Ovary (tissue), 10 donors: ENCODE data around the gene NDUFA13. TPM values are rescaled to one million over a fixed set of nuclear protein-coding genes. Genes with fewer than 3 reads are reported as not detected.
"Not testable (repeated sequence)": the region's sequence is repeated elsewhere in the genome, so short reads cannot be mapped to it uniquely, and the experiment has no call there.

Source experiments
- DNase-seq, 5 donors: peaks; one replicate each; pipeline ENCODE4 v3.0.0-alpha.2; 2019 to 2020
- H3K27ac ChIP-seq, 2 donors: fragments of 200-600 bp; one replicate each; pipeline versions ENCODE4 v1.5.1 to v1.8.0; 2019 to 2022
- H3K27me3 ChIP-seq: fragments of 200-600 bp; one replicate; pipeline ENCODE4 v1.8.0; 2022
- H3K36me3 ChIP-seq: fragments of 200-600 bp; sonication (generic); one replicate; pipeline ENCODE4 v1.5.1; 2019
- H3K4me1 ChIP-seq: one replicate; pipeline ENCODE4 v1.8.1; 2013; ENCODE audit warnings: mild to moderate bottlenecking, moderate library complexity; ENCODE audit not compliant: insufficient read depth
- H3K4me3 ChIP-seq: fragments of 200-600 bp; sonication (generic); one replicate; pipeline ENCODE4 v1.5.1; 2017
- H3K9me3 ChIP-seq, 2 donors: fragments of 200-600 bp in 1 of 2; sonication (generic) in 1 of 2; one replicate each; pipeline versions ENCODE4 v1.5.1 to v1.8.1; 2013 to 2019; ENCODE audit warnings: mild to moderate bottlenecking in 1 of 2, moderate library complexity in 1 of 2
- EP300 ChIP-seq: sonication (generic); formaldehyde crosslinking; IDR thresholded peaks from one replicate; pipeline ENCODE4 v1.6.1; 2017; ENCODE audit warnings: antibody characterized with exemption
- POLR2A ChIP-seq: fragments of 450-650 bp; IDR thresholded peaks from one replicate; pipeline ENCODE4 v1.6.1; 2017; ENCODE audit warnings: antibody characterized with exemption, mild to moderate bottlenecking, moderate library complexity
- WGBS, 3 donors: extraction: QIAGEN DNeasy Blood & Tissue Kit in 1 of 3; methylation state at CpG; one replicate each; pipeline versions ENCODE4 v1.1.5 to v1.1.7; 2013 to 2017; 5-methylcytosine and 5-hydroxymethylcytosine counted together
- intact Hi-C, 4 donors: fragments of 100-400 bp; cut with DNase I; formaldehyde crosslinking; loops; one replicate each; pipeline versions ENCODE4 v1.11.0 to v1.15.1; 2022 to 2023
- long read RNA-seq, 3 donors: library from polyadenylated mRNA in 2 of 3; unstranded in 2 of 3; transcript quantifications; one replicate each; pipeline ENCODE4 v2.0.0 and lab custom pipeline, GENCODE V29; 2021 to 2026
- polyA plus RNA-seq, 2 donors: library from polyadenylated mRNA; stranded (reverse); fragments of 200-250 nt in 1 of 2; fragments of 350-450 nt in 1 of 2; fragmentation: Illumina TruSeq in 1 of 2; extraction: RNeasy Lipid Tissue Mini Kit (QIAGEN cat#74804) in 1 of 2; gene quantifications; one replicate each; pipeline ENCODE4 v1.2.3, GENCODE V29; 2013 to 2014
- total RNA-seq, 7 donors: library from RNA; depleted of rRNA in 2 of 7; stranded (reverse); fragments of >200 nt in 2 of 7; fragmentation: NEBNext Ultra II Directional in 3 of 7; extraction: Animal tissue kit (Norgen Biotek cat#: 25700) in 3 of 7; gene quantifications; one replicate each; pipeline versions ENCODE4 v1.1.0 to v1.2.4, GENCODE V29; 2016 to 2023
- TF ChIP-seq, protein P1 (sequence below), 3 donors: fragments of 450-650 bp in 2 of 3; fragments of 200-600 bp in 1 of 3; IDR thresholded peaks; one replicate each; pipeline versions ENCODE4 v1.5.1 to v1.8.0; 2016 to 2022; ENCODE audit warnings: antibody characterized with exemption in 3 of 3, mild to moderate bottlenecking in 1 of 3
- donor health status: DM: no; HTN: no; CAD: no; lungs with moderate emphysema.
- donor health status: DM: no; HTN: no; CAD: no.
- donor health status: Bipolar disorder and iron deficiency.
- donor health status: DM: yes; HTN: yes; CAD: no.
- donor health status: DM: no; HTN: no; CAD: no.
- donor health status: DM: yes; HTN: yes; CAD: no.

The NDUFA13 gene
- total RNA-seq = 100 to 1,000 TPM in 6 of 7 donors, 10 to 100 TPM in 1; 46.5 to 291 (median 212) TPM
- polyA plus RNA-seq = 100 to 1,000 TPM in 1 of 2 donors, 10 to 100 TPM in 1; 33.5 to 202 TPM
- long read RNA-seq, donor 1, transcript NDUFA13-204 (5 exons, 991 nt) = major isoform, 21 of 27 reads
- long read RNA-seq, donor 1, partial matches to known transcripts = 4 of 27 reads
- long read RNA-seq, donor 1, other reads (novel, unspliced or antisense) = 1 of 27 reads
- long read RNA-seq, donor 2, transcript NDUFA13-204 (5 exons, 991 nt) = major isoform, 196 of 200 reads
- long read RNA-seq, donor 2, partial matches to known transcripts = 0 of 200 reads
- long read RNA-seq, donor 2, other reads (novel, unspliced or antisense) = 0 of 200 reads
- long read RNA-seq, donor 3, transcript NDUFA13-204 (5 exons, 991 nt) = major isoform, 138 of 148 reads
- long read RNA-seq, donor 3, partial matches to known transcripts = 10 of 148 reads
- long read RNA-seq, donor 3, other reads (novel, unspliced or antisense) = 0 of 148 reads

DNA sequence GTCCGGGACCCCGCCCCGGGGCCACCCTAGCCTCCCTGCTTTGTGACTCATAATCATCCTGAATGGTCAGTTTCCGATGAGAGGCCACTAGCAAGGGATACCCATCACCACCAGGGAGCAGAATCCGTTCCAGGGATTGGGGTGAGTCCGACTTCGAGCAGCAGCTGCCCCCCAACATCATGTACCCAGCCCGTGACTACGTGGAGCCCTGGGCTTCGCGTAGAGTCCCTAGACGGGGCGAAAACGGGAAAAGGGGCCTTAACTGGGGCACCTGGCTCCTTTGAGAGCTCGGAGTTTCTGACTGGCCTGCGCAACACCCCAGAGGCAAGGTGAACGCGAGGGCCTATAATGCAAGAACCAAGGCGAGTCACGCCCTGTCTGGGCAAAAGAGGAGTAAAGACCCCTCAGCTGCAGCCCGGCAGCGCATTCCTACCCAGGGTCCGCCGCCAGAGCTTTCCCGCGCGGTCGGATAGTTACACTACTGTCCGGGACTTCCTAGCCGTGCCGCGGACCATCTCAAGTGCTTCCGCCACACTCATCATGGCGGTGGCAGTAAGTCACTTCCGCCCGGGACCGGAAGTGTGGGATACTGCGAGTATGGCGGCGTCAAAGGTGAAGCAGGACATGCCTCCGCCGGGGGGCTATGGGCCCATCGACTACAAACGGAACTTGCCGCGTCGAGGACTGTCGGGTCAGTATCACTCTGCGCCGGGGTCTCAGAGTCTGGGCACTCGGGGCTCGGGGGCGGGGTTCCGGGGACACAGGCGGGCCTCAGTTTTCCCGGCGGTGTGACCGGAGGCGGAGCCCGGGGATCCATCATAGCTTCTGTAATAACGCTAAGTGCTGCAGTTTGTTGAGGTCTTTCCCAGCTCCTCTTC lies at the start of gene NDUFA13:
TSS of gene NDUFA13 (plus strand) at position 584 of the 878 bp plus-strand sequence. CDS start at position 598, 14 bp downstream.
- intact Hi-C loops = no loop called here
- H3K9me3 ChIP-seq = no peaks in the 10 kb centered on the region
- peak within 1 kb of the TSS in 1 of 2 donors; percentile 34 for H3K27ac ChIP-seq
- peak within 1 kb of the TSS; percentile 52 for H3K4me3 ChIP-seq
- H3K4me1 ChIP-seq = peaks cover 7% of the 10 kb centered on the region
- H3K27me3 ChIP-seq = no peaks in the 10 kb centered on the region
- no peaks in the 10 kb centered on the region for H3K36me3 ChIP-seq
- TF ChIP-seq EP300 (no peak), POLR2A (peak; percentile 70)
- TF ChIP-seq, protein P1, sequence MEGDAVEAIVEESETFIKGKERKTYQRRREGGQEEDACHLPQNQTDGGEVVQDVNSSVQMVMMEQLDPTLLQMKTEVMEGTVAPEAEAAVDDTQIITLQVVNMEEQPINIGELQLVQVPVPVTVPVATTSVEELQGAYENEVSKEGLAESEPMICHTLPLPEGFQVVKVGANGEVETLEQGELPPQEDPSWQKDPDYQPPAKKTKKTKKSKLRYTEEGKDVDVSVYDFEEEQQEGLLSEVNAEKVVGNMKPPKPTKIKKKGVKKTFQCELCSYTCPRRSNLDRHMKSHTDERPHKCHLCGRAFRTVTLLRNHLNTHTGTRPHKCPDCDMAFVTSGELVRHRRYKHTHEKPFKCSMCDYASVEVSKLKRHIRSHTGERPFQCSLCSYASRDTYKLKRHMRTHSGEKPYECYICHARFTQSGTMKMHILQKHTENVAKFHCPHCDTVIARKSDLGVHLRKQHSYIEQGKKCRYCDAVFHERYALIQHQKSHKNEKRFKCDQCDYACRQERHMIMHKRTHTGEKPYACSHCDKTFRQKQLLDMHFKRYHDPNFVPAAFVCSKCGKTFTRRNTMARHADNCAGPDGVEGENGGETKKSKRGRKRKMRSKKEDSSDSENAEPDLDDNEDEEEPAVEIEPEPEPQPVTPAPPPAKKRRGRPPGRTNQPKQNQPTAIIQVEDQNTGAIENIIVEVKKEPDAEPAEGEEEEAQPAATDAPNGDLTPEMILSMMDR (IDR thresholded peaks at IDR 0.05) = peak in 2 of 3 donors; percentile 10 to 12
- peak; percentile 89 to 97 (median 95) for DNase-seq
- 4 to 9% (median 4%) methylated on average over 55 to 61 of the region's 61 CpGs for WGBS, 3 donors

DNA sequence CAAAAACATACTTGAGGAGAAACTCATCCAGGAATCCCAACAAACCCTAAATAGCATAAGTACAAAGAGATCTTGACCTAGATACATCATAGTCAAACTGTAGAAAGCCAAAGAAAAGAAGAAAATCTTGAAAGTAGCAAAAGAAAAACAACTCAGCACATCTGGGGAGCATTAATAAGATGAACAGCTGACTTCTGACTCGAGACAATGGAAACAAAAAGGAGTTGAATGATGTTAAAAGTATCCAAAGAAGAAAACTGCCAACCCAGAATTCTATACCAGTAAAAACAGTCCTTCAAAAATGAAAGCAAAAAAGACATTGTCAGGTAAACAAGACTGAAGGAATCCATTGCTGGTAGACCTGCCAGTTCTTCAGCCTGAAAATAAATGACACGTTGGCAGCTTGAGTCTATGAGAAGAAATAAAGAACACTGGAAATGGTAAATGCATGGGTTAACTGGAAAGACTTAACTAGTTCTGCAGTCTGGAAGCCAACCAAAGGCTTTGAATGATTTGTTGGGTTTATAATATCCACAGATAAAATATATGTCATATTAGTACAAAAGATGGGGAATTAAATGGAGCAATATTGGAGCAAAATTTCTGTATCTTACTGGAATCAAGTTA lies 47.5 kb upstream of the NDUFA13 start:
- Histone ChIP-seq H3K4me3 (no peak overlapping the region), H3K27ac (no peak overlapping the region), H3K36me3 (no peaks in the 10 kb centered on the region), H3K4me1 (peaks cover 11% of the 10 kb centered on the region), H3K9me3 (no peaks in the 10 kb centered on the region), H3K27me3 (no peaks in the 10 kb centered on the region)
- no peak for DNase-seq
- TF ChIP-seq EP300 (no peak), POLR2A (no peak)
- TF ChIP-seq, protein P1 (IDR thresholded peaks at IDR 0.05) = no peak
- intact Hi-C loops = no loop called here
- 90 to 95% (median 93%) methylated on average over 2 of the region's 2 CpGs for WGBS, 3 donors

DNA sequence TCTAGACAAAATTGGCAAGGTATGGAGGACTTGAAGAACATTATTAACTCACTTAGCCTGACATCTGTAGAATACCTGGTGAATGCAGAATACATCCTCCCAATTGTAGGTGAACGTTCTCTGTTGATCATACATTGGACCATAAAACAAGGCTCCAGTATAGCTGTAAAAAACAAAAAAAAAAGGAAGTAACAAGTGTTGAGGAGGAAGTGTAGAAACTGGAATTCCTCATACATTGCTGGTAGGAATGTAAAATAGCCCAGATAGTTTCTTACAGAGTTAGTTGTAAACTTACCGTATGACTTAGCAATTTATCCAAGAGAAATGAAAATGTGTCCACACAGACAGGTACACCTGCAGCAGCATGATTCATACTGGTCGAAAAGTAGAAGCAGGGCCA lies 45.4 kb upstream of the NDUFA13 start:
- TF ChIP-seq POLR2A (no peak), EP300 (no peak)
- TF ChIP-seq, protein P1 (IDR thresholded peaks at IDR 0.05) = no peak
- no peaks in the 10 kb centered on the region for H3K36me3 ChIP-seq
- 98% methylated on average over 3 of the region's 3 CpGs for WGBS, 3 donors
- no peak overlapping the region for H3K4me3 ChIP-seq
- H3K27ac ChIP-seq = no peak overlapping the region
- DNase-seq = no peak
- intact Hi-C loops = no loop called here
- no peaks in the 10 kb centered on the region for H3K27me3 ChIP-seq
- no peaks in the 10 kb centered on the region for H3K9me3 ChIP-seq
- H3K4me1 ChIP-seq = peaks cover 12% of the 10 kb centered on the region

DNA sequence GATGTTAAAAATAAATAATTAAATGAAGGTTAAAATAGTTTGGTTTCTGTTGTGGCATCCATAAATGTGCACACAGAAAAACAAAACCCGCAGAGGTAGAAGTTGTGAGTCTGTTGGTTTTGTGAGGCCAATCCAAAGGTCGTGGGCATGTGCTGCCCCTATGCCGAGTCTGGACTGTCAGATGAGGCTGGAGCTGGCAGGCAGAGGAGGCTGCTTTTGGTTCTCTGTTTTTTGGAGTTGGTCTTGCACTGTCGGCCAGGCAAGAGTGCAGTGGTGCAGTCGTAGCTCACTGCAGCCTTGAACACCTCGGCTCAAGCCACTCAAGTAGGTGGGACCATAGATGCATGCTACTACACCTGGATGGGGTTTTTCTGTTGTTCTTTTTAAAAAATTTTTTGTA lies 44.3 kb upstream of the NDUFA13 start:
- TF ChIP-seq, protein P1 (IDR thresholded peaks at IDR 0.05) = no peak
- no peak for TF ChIP-seq EP300
- no peak for TF ChIP-seq POLR2A
- Histone ChIP-seq H3K4me1 (peaks cover 12% of the 10 kb centered on the region), H3K4me3 (no peak overlapping the region), H3K27ac (no peak overlapping the region), H3K27me3 (no peaks in the 10 kb centered on the region), H3K36me3 (no peaks in the 10 kb centered on the region), H3K9me3 (no peaks in the 10 kb centered on the region)
- DNase-seq = no peak
- WGBS, 3 donors = 84 to 90% (median 85%) methylated on average over 6 of the region's 6 CpGs
- intact Hi-C loops = no loop called here

DNA sequence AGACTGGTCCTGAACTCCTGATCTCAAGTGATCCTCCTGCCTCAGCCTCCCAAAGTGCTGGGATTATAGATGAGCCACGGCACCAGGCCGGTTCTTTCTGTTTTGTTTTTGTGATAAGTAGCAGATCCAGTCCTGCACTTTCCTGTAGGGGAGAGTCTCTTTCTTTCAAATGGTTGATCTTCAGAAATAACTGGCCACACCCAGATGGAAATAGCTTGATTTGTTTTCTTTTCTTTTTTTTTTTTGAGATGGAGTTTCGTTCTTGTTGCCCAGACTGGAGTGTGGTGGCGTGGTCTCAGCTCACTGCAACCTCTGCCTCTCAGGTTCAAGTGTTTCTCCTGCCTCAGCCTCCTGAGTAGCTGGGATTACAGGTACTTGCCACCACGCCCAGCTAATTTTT lies 43.9 kb upstream of the NDUFA13 start:
- WGBS, 3 donors = 76 to 84% (median 80%) methylated on average over 5 of the region's 5 CpGs
- not testable (repeated sequence) for DNase-seq

More for the DNA sequence above, 43.9 kb upstream of the NDUFA13 start:
- H3K27me3 ChIP-seq, intact Hi-C loops, H3K36me3 ChIP-seq, H3K27ac ChIP-seq, H3K4me3 ChIP-seq, H3K9me3 ChIP-seq: not testable (repeated sequence)
- peaks cover 12% of the 10 kb centered on the region for H3K4me1 ChIP-seq
